ENCODE data around the gene MTCL3.

MTCL3 gene

DNA sequence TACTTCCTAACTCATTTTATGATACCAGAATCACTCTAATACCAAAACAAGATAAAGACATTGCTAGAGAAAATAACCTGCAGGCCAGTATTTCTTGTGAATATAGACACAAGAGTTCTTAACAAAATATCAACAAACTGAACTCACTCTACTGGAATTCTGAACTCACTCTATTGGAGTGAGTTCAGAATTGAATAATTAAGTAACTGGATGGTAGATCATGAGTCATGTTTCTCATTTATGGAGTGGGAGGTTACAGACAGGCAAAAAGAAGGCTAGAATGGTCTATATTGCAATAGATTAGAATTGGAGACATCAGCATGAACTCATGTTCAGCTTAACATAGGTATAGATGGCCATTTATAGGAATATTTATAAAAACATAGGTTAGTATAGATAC is 31.3 kb upstream of the MTCL3 start:
- TF ChIP-seq, protein P1, sequence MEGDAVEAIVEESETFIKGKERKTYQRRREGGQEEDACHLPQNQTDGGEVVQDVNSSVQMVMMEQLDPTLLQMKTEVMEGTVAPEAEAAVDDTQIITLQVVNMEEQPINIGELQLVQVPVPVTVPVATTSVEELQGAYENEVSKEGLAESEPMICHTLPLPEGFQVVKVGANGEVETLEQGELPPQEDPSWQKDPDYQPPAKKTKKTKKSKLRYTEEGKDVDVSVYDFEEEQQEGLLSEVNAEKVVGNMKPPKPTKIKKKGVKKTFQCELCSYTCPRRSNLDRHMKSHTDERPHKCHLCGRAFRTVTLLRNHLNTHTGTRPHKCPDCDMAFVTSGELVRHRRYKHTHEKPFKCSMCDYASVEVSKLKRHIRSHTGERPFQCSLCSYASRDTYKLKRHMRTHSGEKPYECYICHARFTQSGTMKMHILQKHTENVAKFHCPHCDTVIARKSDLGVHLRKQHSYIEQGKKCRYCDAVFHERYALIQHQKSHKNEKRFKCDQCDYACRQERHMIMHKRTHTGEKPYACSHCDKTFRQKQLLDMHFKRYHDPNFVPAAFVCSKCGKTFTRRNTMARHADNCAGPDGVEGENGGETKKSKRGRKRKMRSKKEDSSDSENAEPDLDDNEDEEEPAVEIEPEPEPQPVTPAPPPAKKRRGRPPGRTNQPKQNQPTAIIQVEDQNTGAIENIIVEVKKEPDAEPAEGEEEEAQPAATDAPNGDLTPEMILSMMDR (IDR thresholded peaks at IDR 0.05; ENCODE audit: low read depth), result no peak

DNA sequence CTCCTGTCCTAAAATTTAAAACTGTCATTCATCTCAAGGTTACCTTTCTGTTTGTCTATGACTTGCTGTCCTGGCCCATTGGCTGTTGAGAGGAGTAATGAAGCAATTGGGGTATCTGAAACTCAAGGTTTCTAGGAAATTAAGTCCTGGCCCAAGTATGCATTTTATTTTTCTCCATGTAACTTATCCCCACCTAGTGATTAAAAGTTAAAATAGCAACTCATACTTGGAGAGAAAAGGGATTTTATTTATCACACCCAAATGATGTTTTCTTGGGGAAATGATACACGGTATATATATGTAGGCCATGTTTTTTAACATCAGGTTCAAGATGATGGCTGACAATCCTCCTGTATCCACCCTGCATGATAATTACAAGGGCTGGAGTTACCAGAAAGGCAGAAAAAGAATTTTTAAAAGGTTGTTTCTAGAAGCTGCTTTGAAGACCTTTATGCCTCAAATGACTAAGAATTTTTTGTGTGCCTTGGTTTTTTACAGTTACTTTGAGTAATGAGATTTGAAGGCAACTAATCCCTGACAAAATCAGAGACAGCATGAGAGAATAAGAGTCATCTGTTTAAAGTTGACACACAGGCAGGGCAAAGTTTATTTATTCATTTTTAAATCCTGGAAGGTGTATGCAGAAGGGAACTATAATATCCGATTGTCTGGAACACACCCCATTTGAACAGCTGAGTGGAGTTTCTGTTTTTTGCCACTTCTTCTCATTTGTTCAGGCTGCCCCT is 28.9 kb upstream of the MTCL3 start:
- TF ChIP-seq, protein P1 (IDR thresholded peaks at IDR 0.05; ENCODE audit: low read depth), result no peak

GRCh38 chr6:127547215-127547614 is 28.1 kb upstream of the MTCL3 start:
- TF ChIP-seq, protein P1 (IDR thresholded peaks at IDR 0.05; ENCODE audit: low read depth), result no peak

DNA sequence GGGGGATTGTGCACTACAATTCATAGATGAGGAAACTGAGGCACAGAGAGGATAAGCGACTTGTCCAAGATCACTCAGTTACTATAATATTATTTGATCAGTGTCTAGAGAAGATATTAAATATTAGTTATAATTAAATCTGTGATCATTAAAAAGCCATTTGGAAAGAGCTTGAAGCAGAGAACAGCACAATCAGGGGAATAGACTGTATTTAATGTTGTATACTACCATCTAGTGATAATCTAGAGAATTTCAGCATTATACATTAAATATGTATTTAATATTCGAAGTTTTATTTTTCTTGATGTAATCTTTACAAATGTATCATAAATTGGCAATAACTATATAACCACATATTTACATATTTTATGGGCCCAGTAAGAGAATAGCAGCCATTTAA is 20.1 kb upstream of the MTCL3 start:
- TF ChIP-seq, protein P1 (IDR thresholded peaks at IDR 0.05; ENCODE audit: low read depth), result no peak

GRCh38 chr6:127538750-127539264 is 19.7 kb upstream of the MTCL3 start:
- TF ChIP-seq, protein P1 (IDR thresholded peaks at IDR 0.05; ENCODE audit: low read depth), result no peak

GRCh38 chr6:127533736-127534135 is 14.6 kb upstream of the MTCL3 start:
- TF ChIP-seq, protein P1 (IDR thresholded peaks at IDR 0.05; ENCODE audit: low read depth), result no peak

DNA sequence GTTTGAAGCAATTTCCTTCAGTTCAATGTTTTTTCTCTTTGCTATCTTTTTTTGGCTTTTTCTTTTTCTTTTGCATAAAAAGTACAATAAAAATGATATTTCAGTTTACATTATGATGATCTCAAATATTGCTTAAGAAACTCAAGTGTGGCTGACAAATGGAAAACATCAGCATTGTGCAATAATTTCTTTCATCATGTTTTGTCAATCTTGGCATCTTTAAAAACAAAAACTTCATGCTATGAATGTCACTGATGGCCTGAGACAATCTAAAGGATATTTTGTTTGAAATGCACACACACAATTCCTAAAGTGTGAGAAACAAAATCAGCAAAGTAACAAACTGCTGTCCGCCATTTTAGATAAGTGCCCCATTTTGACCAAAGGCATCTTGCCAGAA is 13.9 kb upstream of the MTCL3 start:
- TF ChIP-seq, protein P1 (IDR thresholded peaks at IDR 0.05; ENCODE audit: low read depth), result no peak
